Keratinocyte (primary cell): Measurements from ENCODE around the gene TBCD. TPM values are rescaled to one million over a fixed set of nuclear protein-coding genes. Genes with fewer than 3 reads are reported as not detected.

Experiments used
- DNase-seq: peaks from one replicate; pipeline ENCODE4 v3.0.0-alpha.2; 2011; ENCODE audit warnings: low read depth, missing footprints, low spot score
- FAIRE-seq: peaks from 2 replicates; lab custom pipeline; 2011; peaks lifted over from hg19 to GRCh38; lab: Jason Lieb, UNC
- H2AFZ ChIP-seq: 2 replicates; pipeline ENCODE4 v1.6.0; 2012; ENCODE audit warnings: low read length, control low read depth, inconsistent platforms; ENCODE audit not compliant: control insufficient read depth
- H3K27ac ChIP-seq: 2 replicates; pipeline ENCODE4 v1.5.1; 2011; ENCODE audit warnings: low read length; ENCODE audit not compliant: control insufficient read depth, insufficient read depth
- H3K27me3 ChIP-seq: 3 replicates; pipeline ENCODE4 v1.6.0; 2011; ENCODE audit warnings: low read length; ENCODE audit not compliant: control insufficient read depth, insufficient read depth; ENCODE audit errors: extremely low read depth
- H3K36me3 ChIP-seq, 2 experiments: 2 replicates in 1 of 2; 3 replicates in 1 of 2; pipeline ENCODE4 v1.5.1; 2011; ENCODE audit warnings: low read length in 2 of 2, mild to moderate bottlenecking in 1 of 2; ENCODE audit not compliant: control insufficient read depth in 2 of 2, insufficient read depth in 2 of 2; ENCODE audit errors: extremely low read depth in 1 of 2
- H3K4me1 ChIP-seq: 3 replicates; pipeline ENCODE4 v1.5.1; 2011; ENCODE audit warnings: low read length; ENCODE audit not compliant: control insufficient read depth, insufficient read depth; ENCODE audit errors: extremely low read depth
- H3K4me2 ChIP-seq: 3 replicates; pipeline ENCODE4 v1.6.0; 2011; ENCODE audit warnings: low read depth, low read length; ENCODE audit not compliant: control insufficient read depth, insufficient read depth; ENCODE audit errors: extremely low read depth
- H3K4me3 ChIP-seq, 3 experiments: fragments of 200-600 bp in 1 of 3; sonication (generic) in 1 of 3; 2 replicates in 2 of 3; 3 replicates in 1 of 3; pipeline ENCODE4 v1.5.1; 2011 to 2016; ENCODE audit warnings: low read length in 3 of 3, mild to moderate bottlenecking in 3 of 3, control low read depth in 2 of 3, inconsistent platforms in 1 of 3, low read depth in 1 of 3, mixed read lengths in 1 of 3, mixed run types in 1 of 3, moderate library complexity in 1 of 3; ENCODE audit not compliant: control insufficient read depth in 2 of 3, insufficient read depth in 2 of 3; ENCODE audit errors: extremely low read depth in 1 of 3
- H3K79me2 ChIP-seq: 2 replicates; pipeline ENCODE4 v1.6.0; 2012; ENCODE audit warnings: low read length; ENCODE audit not compliant: control insufficient read depth, insufficient read depth
- H3K9ac ChIP-seq: 3 replicates; pipeline ENCODE4 v1.6.0; 2011; ENCODE audit warnings: low read length; ENCODE audit not compliant: control insufficient read depth, insufficient read depth; ENCODE audit errors: extremely low read depth
- H3K9me1 ChIP-seq: 3 replicates; pipeline ENCODE4 v1.6.0; 2011; ENCODE audit warnings: low read length; ENCODE audit not compliant: control insufficient read depth, insufficient read depth; ENCODE audit errors: extremely low read depth
- H3K9me3 ChIP-seq: 2 replicates; pipeline ENCODE4 v1.5.1; 2012; ENCODE audit warnings: low read depth, low read length; ENCODE audit not compliant: control insufficient read depth
- H4K20me1 ChIP-seq: 3 replicates; pipeline ENCODE4 v1.6.0; 2011; ENCODE audit warnings: low read length; ENCODE audit not compliant: control insufficient read depth, insufficient read depth; ENCODE audit errors: extremely low read depth
- CTCF ChIP-seq, 3 experiments: IDR thresholded peaks in 1 of 3; conservative IDR thresholded peaks in 1 of 3; optimal IDR thresholded peaks in 1 of 3; 2 replicates in 2 of 3; 3 replicates in 1 of 3; pipeline versions ENCODE3 to v1.5.1; 2011; ENCODE audit warnings: low read length in 3 of 3, mild to moderate bottlenecking in 3 of 3, moderate library complexity in 2 of 3, control low read depth in 1 of 3, inconsistent platforms in 1 of 3; ENCODE audit not compliant: insufficient read depth in 2 of 3; ENCODE audit errors: extremely low read depth in 1 of 3
- EZH2 ChIP-seq: IDR thresholded peaks from one replicate; pipeline ENCODE4 v1.6.1; 2012; ENCODE audit warnings: inconsistent platforms, mild to moderate bottlenecking, low read length, moderate library complexity
- dilution Hi-C: fragments of 300-500 bp; cut with MboI; formaldehyde crosslinking; loops from one replicate; pipeline ENCODE4 v1.7.0; 2020; ENCODE audit warnings: low sequenced_read_pairs; ENCODE audit not compliant: extremely low pct_ligation_motif_present
- polyA plus RNA-seq, 5 experiments: library from polyadenylated mRNA; depleted of rRNA in 3 of 5; stranded (reverse) in 3 of 5; stranded (forward) in 1 of 5; unstranded in 1 of 5; fragments of >200 nt; gene quantifications; 1 replicate in 1 of 5; 2 replicates in 3 of 5; 3 replicates in 1 of 5; pipeline versions ENCODE4 v1.2.1 to v1.2.3, GENCODE V29; 2011 to 2012; ENCODE audit warnings: missing spikeins in 2 of 5, low read depth in 1 of 5, low replicate concordance in 1 of 5

TBCD gene
- polyA plus RNA-seq, 1 donor (not counting 4 experiments of a cell fraction or from before 2014, with no cell fraction given) = 36.2 TPM

- no peaks in the 10 kb centered on the region for H3K9me3 ChIP-seq
- no peak overlapping the region for H2AFZ ChIP-seq
- no peaks in the 10 kb centered on the region for H3K9me1 ChIP-seq
- H3K4me3 ChIP-seq = no peak overlapping the region
- peaks cover 2 to 4% of the 10 kb centered on the region in 2 experiments for H3K36me3 ChIP-seq
- no peak overlapping the region for H3K27ac ChIP-seq
- no peaks in the 10 kb centered on the region for H3K27me3 ChIP-seq
- H3K4me1 ChIP-seq = no peaks in the 10 kb centered on the region
- FAIRE-seq (no peak), DNase-seq (no peak)
- H3K4me2 ChIP-seq = no peak overlapping the region
- H4K20me1 ChIP-seq = no peaks in the 10 kb centered on the region
- H3K9ac ChIP-seq = no peak overlapping the region
- no peak for TF ChIP-seq EZH2
- TF ChIP-seq CTCF (optimal IDR thresholded peaks at IDR 0.05 in 1 of 3, IDR thresholded peaks at IDR 0.05 in 1 of 3, conservative IDR thresholded peaks at IDR 0.05 in 1 of 3; ENCODE audit: extremely low read depth in 1 of 3, insufficient read depth in 2 of 3, low read length in 3 of 3) = no peak
- H3K79me2 ChIP-seq = no peaks in the 10 kb centered on the region
- dilution Hi-C loops = no loop called here
Observed at GRCh38 chr17:82921426-82921825, 169.6 kb downstream of the TBCD start.

- Histone ChIP-seq H3K9me1 (no peaks in the 10 kb centered on the region), H3K4me3 (no peak overlapping the region), H2AFZ (no peak overlapping the region), H3K27ac (no peak overlapping the region), H4K20me1 (no peaks in the 10 kb centered on the region), H3K4me2 (no peak overlapping the region), H3K4me1 (no peaks in the 10 kb centered on the region), H3K9me3 (no peaks in the 10 kb centered on the region), H3K36me3 (peaks cover 4 to 8% of the 10 kb centered on the region in 2 experiments), H3K79me2 (no peaks in the 10 kb centered on the region), H3K27me3 (no peaks in the 10 kb centered on the region), H3K9ac (no peak overlapping the region)
- TF ChIP-seq CTCF (optimal IDR thresholded peaks at IDR 0.05 in 1 of 3, IDR thresholded peaks at IDR 0.05 in 1 of 3, conservative IDR thresholded peaks at IDR 0.05 in 1 of 3; ENCODE audit: extremely low read depth in 1 of 3, insufficient read depth in 2 of 3, low read length in 3 of 3) = no peak
- TF ChIP-seq EZH2 = no peak
- dilution Hi-C loops = no loop called here
- DNase-seq = no peak
- no peak for FAIRE-seq
Observed at GRCh38 chr17:82922646-82923045, 170.8 kb downstream of the TBCD start.
